CD4-positive, alpha-beta T cell (primary cell): ENCODE results near the gene COL15A1. TPM values are rescaled to one million over a fixed set of nuclear protein-coding genes. Genes with fewer than 3 reads are reported as not detected.

Experiments
- ATAC-seq: fragments of 200-7000 bp; cut with Tn5 transposase; one replicate; pipeline ENCODE4 v1.10.0; 2022; ENCODE audit warnings: mild to moderate bottlenecking; ENCODE audit not compliant: poor library complexity
- CTCF ChIA-PET: fragments of 350-600 bp; sonication (Branson Sonifier 250); formaldehyde crosslinking; loops from one replicate; lab custom pipeline; 2021; ENCODE audit warnings: antibody characterized with exemption, inconsistent platforms; lab: Charles Lee
- POLR2A ChIA-PET: fragments of 350-600 bp; sonication (Branson Sonifier 250); formaldehyde crosslinking; loops from one replicate; lab custom pipeline; 2021; ENCODE audit warnings: antibody characterized with exemption, inconsistent platforms; lab: Charles Lee
- DNase-seq, 14 experiments: peaks; one replicate each; pipeline ENCODE4 v3.0.0-alpha.2; 2013 to 2020; ENCODE audit warnings: mixed read lengths in 2 of 14
- H3K27ac ChIP-seq, 2 donors: one replicate each; pipeline versions ENCODE4 v1.5.1 to v1.7.0; 2013; ENCODE audit warnings: low read length in 2 of 2, low read depth in 1 of 2, mild to moderate bottlenecking in 1 of 2
- H3K27me3 ChIP-seq, 2 experiments: 1 replicate in 1 of 2; 2 replicates in 1 of 2; pipeline versions ENCODE4 v1.6.1 to v1.7.0; 2013; ENCODE audit warnings: low read length in 2 of 2, control low read depth in 1 of 2, mild to moderate bottlenecking in 1 of 2, moderate library complexity in 1 of 2; ENCODE audit not compliant: insufficient read depth in 2 of 2, control insufficient read depth in 1 of 2
- H3K36me3 ChIP-seq: one replicate; pipeline ENCODE4 v1.6.1; 2013; ENCODE audit warnings: low read length, control low read depth; ENCODE audit not compliant: insufficient read depth
- H3K4me1 ChIP-seq: one replicate; pipeline ENCODE4 v1.6.1; 2013; ENCODE audit warnings: low read length, control low read depth; ENCODE audit not compliant: insufficient read depth
- H3K4me3 ChIP-seq: one replicate; pipeline ENCODE4 v1.5.1; 2013; ENCODE audit warnings: mild to moderate bottlenecking, low read length, moderate library complexity
- H3K9me3 ChIP-seq, 2 experiments: 1 replicate in 1 of 2; 2 replicates in 1 of 2; pipeline versions ENCODE4 v1.6.1 to v1.7.0; 2013; ENCODE audit warnings: low read length in 2 of 2, mild to moderate bottlenecking in 2 of 2, control low read depth in 1 of 2, moderate library complexity in 1 of 2; ENCODE audit not compliant: control insufficient read depth in 1 of 2, insufficient read depth in 1 of 2
- H3K27ac Mint-ChIP-seq: one replicate; pipeline ENCODE4 v1.8.0; 2020; ENCODE audit warnings: mixed read lengths
- H3K27me3 Mint-ChIP-seq: one replicate; pipeline ENCODE4 v1.8.0; 2021; ENCODE audit warnings: mixed read lengths
- H3K36me3 Mint-ChIP-seq: one replicate; pipeline ENCODE4 v1.8.0; 2021; ENCODE audit warnings: low read depth, mixed read lengths
- H3K4me1 Mint-ChIP-seq: one replicate; pipeline ENCODE4 v1.8.0; 2021; ENCODE audit warnings: low read depth, mixed read lengths
- H3K4me3 Mint-ChIP-seq: one replicate; pipeline ENCODE4 v1.8.0; 2020; ENCODE audit warnings: mild to moderate bottlenecking, mixed read lengths
- H3K9me3 Mint-ChIP-seq: one replicate; pipeline ENCODE4 v1.8.0; 2020; ENCODE audit warnings: mixed read lengths
- CTCF ChIP-seq: fragments of 200-600 bp; IDR thresholded peaks from one replicate; pipeline ENCODE4 v1.8.0; 2022; ENCODE audit warnings: antibody characterized with exemption, mild to moderate bottlenecking
- intact Hi-C, 2 experiments: fragments of 100-400 bp; cut with DNase I in 1 of 2; cut with micrococcal nuclease in 1 of 2; formaldehyde crosslinking; loops; one replicate each; pipeline versions ENCODE4 v1.15.1 to v1.9.0; 2023 to 2025; cut with DNase I, micrococcal nuclease
- total RNA-seq, 174 experiments: library from RNA in 2 of 174; stranded (reverse) in 2 of 174; gene quantifications; one replicate each; pipeline ENCODE4 v1.2.3 and lab custom pipeline; 2021 to 2026

Gene COL15A1
- total RNA-seq, 2 experiments from 2014 or later: not detected

- no peaks in the 10 kb centered on the region for H3K9me3 ChIP-seq
- no peak overlapping the region for H3K27ac ChIP-seq
- ChIA-PET CTCF (no interaction called here), POLR2A (no interaction called here)
- DNase-seq: no peak
- H3K36me3 Mint-ChIP-seq: no peaks in the 10 kb centered on the region
- no peak overlapping the region for H3K27ac Mint-ChIP-seq
- no peak overlapping the region for H3K4me3 Mint-ChIP-seq
- no peaks in the 10 kb centered on the region for H3K4me1 ChIP-seq
- no peak for TF ChIP-seq CTCF
- H3K27me3 ChIP-seq: no peaks in the 10 kb centered on the region
- H3K27me3 Mint-ChIP-seq: no peaks in the 10 kb centered on the region
- no peak for ATAC-seq
- H3K4me3 ChIP-seq: no peak overlapping the region
- H3K4me1 Mint-ChIP-seq: no peaks in the 10 kb centered on the region
- no peaks in the 10 kb centered on the region for H3K9me3 Mint-ChIP-seq
- H3K36me3 ChIP-seq: no peaks in the 10 kb centered on the region
- intact Hi-C loops: no loop called here
Observed at GRCh38 chr9:98913044-98913443, 30.7 kb upstream of the COL15A1 start.

- Histone ChIP-seq H3K4me1 (no peaks in the 10 kb centered on the region), H3K27ac (no peak overlapping the region), H3K36me3 (no peaks in the 10 kb centered on the region), H3K9me3 (no peaks in the 10 kb centered on the region), H3K27me3 (no peaks in the 10 kb centered on the region), H3K4me3 (no peak overlapping the region)
- intact Hi-C loops: no loop called here
- TF ChIP-seq CTCF: no peak
- Mint-ChIP-seq H3K27me3 (no peaks in the 10 kb centered on the region), H3K4me3 (no peak overlapping the region), H3K27ac (no peak overlapping the region), H3K36me3 (no peaks in the 10 kb centered on the region), H3K9me3 (no peaks in the 10 kb centered on the region), H3K4me1 (no peaks in the 10 kb centered on the region)
- ChIA-PET CTCF (no interaction called here), POLR2A (no interaction called here)
- DNase-seq: no peak
- ATAC-seq: no peak
Observed at GRCh38 chr9:98913705-98914104, 30.0 kb upstream of the COL15A1 start.

- ATAC-seq (no peak), DNase-seq (no peak)
- Mint-ChIP-seq H3K27ac (no peak overlapping the region), H3K27me3 (no peaks in the 10 kb centered on the region), H3K36me3 (no peaks in the 10 kb centered on the region), H3K4me1 (no peaks in the 10 kb centered on the region), H3K4me3 (no peak overlapping the region), H3K9me3 (no peaks in the 10 kb centered on the region)
- Histone ChIP-seq H3K36me3 (no peaks in the 10 kb centered on the region), H3K4me1 (no peaks in the 10 kb centered on the region), H3K4me3 (no peak overlapping the region), H3K27ac (no peak overlapping the region), H3K27me3 (no peaks in the 10 kb centered on the region), H3K9me3 (no peaks in the 10 kb centered on the region)
- POLR2A ChIA-PET: no interaction called here
- intact Hi-C loops: no loop called here
- CTCF ChIA-PET: no interaction called here
- no peak for TF ChIP-seq CTCF
Observed at GRCh38 chr9:98915599-98915998, 28.1 kb upstream of the COL15A1 start.
